ENCODE measurements around the gene CACNA2D2. TPM values are rescaled to one million over a fixed set of nuclear protein-coding genes. Genes with fewer than 3 reads are reported as not detected.

CACNA2D2 gene
- total RNA-seq, 1 donor from 2014 or later, result 0.55 TPM

DNA sequence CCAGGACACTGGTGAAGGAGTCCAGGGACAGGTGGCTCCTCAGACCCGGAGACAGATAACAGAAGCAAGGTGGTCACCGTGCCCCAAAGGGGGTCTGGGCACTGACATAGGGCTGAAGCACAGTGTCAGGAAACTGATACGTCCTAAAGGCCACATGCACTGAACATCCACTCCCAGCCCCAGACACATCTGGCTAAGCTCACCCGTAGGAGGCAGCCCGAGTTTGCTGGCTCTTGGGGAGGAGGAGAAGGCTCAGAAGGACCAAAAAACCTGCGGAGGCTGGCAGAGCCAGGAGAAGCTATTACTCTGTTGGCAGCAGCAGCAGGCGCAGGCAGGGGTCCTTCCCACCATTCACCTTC is 1.2 kb downstream of the CACNA2D2 start:
- no peak for DNase-seq (ENCODE audit: low read depth)

GRCh38 chr3:50495609-50496423 is 7.6 kb downstream of the CACNA2D2 start:
- DNase-seq (ENCODE audit: low read depth), result no peak

DNA sequence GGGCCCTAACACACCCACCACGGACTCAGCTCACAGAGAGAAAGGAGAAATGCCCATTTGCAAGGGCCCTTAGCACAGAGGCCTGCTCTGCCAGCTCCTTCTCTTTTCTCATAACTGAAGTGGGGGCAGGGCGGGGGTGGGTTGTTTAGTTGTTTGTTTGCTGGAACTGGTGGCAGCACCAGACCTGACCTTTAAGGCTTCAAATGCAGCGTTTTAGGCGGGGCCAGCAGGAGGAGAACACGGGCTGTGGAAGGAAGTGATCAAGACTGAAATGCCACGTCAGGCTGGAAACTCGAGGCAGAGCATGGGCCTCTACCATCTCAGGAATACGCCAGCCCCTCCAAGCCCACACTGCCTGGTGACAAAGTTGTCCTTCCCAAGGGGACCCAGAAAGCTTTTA is 9.3 kb downstream of the CACNA2D2 start:
- DNase-seq (ENCODE audit: low read depth), result no peak

DNA sequence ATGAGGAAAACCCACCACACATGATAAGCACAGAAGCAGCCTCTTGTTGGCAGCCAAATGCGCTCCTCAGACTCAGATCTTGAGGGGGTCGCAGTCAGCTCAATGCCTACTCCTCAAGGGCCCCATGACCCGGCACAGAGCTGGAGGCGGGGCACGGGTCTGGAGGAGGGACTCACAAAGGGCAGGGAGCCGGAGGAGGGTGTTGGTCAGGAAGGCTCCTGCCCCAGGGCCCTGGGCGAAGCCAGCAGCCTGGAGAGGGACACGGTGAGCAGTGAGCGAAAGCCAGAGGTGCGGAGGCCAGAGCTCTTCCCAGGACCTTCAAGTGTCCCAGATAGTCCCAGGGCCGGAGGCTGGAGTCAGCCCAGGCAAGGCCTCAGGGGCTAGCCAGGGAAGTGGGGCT is 9.8 kb downstream of the CACNA2D2 start:
- DNase-seq (ENCODE audit: low read depth), result no peak

GRCh38 chr3:50493086-50493485 is 10.3 kb downstream of the CACNA2D2 start:
- DNase-seq (ENCODE audit: low read depth), result no peak

DNA sequence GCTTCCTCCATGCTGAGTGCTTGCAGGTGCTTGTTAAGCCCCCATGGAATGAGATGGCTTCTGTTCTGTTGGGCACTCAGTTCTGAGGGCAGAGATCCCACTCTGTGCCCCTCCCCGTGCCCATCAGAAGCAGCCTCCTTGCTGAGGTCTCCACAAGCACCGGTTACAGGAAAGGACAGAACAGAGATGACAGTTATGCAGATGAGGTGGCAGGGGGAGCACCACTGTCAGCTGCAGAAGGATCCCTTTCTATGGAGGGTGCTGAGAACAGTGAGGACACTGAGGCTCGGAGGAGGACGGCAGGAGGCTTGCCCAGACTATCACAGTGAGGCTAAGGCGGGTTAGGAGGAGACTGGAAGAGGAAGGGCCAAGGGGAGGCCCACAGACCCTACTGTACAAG is 12.4 kb downstream of the CACNA2D2 start:
- DNase-seq (ENCODE audit: low read depth), result no peak

DNA sequence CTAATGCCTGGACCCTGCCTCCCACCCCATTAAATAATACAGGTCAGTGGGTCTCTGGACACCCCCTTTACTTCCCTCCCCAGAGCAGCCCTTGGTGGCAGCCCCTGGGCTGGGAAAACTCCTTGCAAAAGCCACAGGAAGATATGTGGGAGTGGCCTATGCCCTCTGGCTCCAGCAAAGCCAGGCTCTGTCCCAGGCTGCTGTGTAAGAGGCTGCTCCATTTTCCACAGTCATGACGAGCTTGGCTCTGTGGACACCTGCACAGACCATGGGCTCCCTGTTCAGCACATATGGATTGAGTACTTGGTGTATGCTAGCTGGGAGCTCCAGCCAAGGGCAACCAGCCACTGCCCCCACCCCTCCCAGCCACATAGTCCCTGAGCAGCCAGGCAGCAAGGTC is 13.0 kb downstream of the CACNA2D2 start:
- DNase-seq (ENCODE audit: low read depth), result no peak

DNA sequence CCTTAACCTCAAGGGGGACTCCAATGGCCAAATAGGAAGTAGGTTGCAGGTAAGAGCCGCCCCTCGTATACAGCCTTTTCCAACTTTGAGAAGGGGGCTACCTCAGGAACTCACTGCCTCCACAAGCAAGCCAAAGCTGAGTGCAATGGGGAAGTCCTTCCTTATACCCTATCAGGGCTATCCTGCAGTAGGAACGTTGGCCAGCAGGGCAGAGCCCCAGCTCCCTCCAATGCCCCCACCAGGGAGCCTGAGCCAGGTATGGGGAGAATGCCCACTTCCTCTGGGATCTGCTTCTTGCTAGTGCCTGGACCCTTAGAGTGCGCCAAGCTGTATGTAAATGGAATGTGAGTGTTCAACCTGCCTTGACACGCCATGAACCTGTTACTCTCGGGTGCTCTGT is 16.3 kb downstream of the CACNA2D2 start:
- no peak for DNase-seq (ENCODE audit: low read depth)

- DNase-seq (ENCODE audit: low read depth), result no peak
These were observed 17.1 kb downstream of the CACNA2D2 start for GRCh38 chr3:50486219-50486888.

DNA sequence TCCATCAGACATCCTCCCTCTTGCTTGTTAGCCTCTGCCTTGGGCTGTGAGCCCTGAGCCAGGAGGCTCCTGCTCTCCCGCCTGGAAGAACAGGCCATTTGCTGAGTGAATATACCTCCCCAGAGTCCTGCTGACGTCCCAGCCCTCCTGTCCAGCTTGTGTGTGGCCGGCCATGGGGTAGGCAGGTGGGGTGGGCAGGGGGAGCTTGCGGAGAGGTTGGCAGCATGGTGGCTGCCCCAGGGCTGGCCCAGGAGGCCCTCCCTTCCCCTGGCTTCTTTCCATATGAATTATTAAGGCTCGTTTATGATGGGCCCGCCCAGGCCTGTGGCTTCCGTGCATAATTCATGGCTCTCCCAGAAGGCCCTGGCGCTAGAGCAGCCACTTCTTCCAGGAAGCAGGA is 18.7 kb downstream of the CACNA2D2 start:
- DNase-seq (ENCODE audit: low read depth), result no peak

DNA sequence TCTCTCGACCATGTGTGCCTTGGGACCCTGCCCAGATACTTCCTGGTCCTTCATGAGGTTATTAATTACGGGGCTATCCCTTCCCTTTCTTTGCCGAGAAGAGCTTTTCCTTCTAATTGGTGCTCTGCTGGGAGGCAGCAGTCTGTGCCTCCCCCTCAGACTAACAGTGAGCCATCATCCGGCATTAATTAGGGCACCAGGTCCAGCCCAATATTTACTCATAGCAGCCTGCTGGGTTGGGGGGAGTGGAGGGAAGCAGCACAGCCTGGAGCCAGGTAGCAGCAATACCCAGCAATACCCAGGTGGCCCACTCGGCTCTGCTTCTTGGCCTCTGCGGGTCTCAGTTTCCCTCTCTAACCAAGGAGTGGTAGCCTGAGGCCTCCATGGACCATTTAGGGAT is 20.1 kb downstream of the CACNA2D2 start:
- no peak for DNase-seq (ENCODE audit: low read depth)

DNA sequence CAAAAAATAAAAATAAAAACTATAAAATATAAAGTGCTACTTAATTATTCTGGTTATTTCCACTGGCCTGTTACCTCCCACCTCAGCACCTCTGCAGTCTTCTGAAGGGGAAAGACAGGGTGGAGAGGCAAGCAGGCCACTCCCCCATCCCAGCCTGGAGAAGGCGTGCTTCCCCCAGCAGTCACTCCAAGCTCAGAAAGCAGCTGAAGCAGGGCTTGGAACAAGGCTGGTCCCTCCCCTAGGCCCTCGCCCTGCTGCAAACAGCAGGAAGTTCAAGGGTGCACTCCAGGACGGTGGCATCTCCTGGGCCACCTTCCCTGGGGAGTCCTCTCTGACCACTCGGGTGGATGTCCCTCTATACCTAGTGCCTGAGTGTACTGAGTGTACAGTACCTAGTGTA is 21.4 kb downstream of the CACNA2D2 start:
- no peak for DNase-seq (ENCODE audit: low read depth)

DNA sequence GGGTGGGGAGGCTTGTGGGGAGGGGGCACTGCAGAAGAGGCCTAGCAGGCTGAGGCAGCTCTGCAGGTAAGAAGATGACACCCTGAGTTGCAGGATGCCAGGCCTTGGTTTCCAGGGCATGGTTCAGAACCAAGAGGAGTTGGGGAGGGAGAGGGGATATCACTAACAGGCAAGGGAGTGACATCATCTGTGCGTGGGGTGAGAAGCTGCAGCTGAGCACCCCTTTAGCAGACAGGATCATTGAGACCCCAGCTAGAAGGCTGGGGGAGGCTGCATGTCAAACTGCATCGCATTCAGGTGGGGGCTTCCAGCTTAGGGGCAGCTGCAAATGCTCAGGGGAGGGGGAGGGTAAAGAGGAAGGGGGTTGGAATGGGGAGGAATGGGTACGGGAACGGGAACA is 23.0 kb downstream of the CACNA2D2 start:
- no peak for DNase-seq (ENCODE audit: low read depth)

GRCh38 chr3:50479523-50479922 is 23.9 kb downstream of the CACNA2D2 start:
- DNase-seq (ENCODE audit: low read depth), result no peak

GRCh38 chr3:50478671-50479260 is 24.7 kb downstream of the CACNA2D2 start:
- no peak for DNase-seq (ENCODE audit: low read depth)

DNA sequence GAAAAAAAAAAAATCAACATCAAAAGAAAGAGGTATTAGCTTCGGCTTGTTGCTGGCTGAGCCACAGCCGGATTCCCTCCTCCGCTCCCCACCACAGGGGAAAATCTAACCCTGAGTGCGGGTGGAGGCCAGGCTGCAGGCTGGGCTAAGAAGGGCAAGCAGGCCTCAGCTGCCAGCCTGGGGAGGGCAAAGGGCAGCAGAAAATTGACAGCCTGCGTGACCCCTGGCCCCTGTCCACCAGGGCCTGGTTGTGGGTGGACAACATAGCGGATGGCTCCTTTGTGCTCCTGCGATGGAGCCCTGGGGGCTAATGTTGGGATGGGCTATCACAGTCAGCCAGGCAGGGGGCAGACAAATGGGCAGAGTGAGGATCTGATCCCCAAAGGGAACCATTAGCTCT is 25.4 kb downstream of the CACNA2D2 start:
- DNase-seq (ENCODE audit: low read depth), result no peak

- no peak for DNase-seq (ENCODE audit: low read depth)
These were observed 28.1 kb downstream of the CACNA2D2 start for GRCh38 chr3:50475348-50475747.

GRCh38 chr3:50474717-50475116 is 28.7 kb downstream of the CACNA2D2 start:
- DNase-seq (ENCODE audit: low read depth), result no peak

- no peak for DNase-seq (ENCODE audit: low read depth)
These were observed 29.7 kb downstream of the CACNA2D2 start for GRCh38 chr3:50473768-50474167.

DNA sequence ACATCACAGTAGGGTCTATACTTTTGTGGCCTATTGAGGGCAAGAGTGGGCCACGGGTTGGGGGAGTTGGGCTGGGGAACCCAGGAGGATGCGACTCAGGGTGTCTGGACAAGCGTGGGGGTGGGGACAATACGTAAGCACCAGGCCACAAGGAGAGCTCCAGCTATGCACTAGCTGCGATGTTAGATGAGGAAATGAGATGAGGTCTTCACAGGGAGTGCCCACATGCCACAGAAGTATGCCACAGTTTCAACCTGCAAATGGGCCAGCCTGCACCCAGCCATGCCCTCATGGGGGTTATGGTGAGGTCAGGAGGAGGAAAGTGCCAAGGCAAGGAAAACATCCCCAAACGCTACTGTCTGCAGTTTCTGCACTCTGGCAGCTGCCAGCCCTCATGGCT is 30.5 kb downstream of the CACNA2D2 start:
- DNase-seq (ENCODE audit: low read depth), result no peak

GRCh38 chr3:50470658-50471057 is 32.8 kb downstream of the CACNA2D2 start:
- no peak for DNase-seq (ENCODE audit: low read depth)

- no peak for DNase-seq (ENCODE audit: low read depth)
These were observed 35.5 kb downstream of the CACNA2D2 start for GRCh38 chr3:50467919-50468318.

DNA sequence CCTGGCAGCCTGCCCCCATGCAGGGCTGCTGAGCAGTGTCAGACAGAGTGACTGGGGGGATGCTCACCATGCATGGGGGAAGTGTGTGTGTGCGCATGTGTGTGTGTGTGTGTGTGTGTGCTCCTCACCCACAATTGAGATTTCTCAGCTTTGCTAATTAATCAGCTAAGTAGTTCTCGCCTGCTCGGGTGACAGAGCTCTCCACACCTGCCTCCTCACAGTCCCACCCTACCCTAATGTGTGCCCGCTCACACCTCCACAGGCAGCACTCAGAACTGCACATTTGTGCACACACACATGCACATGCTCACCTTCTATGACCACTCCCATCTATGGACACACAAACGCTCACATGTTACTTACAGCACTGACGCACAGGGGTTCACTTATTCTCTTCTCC is 37.3 kb downstream of the CACNA2D2 start:
- no peak for DNase-seq (ENCODE audit: low read depth)
